ENCODE measurements around the gene CLMN. TPM values are rescaled to one million over a fixed set of nuclear protein-coding genes. Genes with fewer than 3 reads are reported as not detected.

The CLMN gene
- total and polyA plus RNA-seq, 10 of the 15 experiments (the other 5 are each of a cell fraction or from before 2014, with no cell fraction given), result 7.8 to 49.3 (median 18.5) TPM

DNA sequence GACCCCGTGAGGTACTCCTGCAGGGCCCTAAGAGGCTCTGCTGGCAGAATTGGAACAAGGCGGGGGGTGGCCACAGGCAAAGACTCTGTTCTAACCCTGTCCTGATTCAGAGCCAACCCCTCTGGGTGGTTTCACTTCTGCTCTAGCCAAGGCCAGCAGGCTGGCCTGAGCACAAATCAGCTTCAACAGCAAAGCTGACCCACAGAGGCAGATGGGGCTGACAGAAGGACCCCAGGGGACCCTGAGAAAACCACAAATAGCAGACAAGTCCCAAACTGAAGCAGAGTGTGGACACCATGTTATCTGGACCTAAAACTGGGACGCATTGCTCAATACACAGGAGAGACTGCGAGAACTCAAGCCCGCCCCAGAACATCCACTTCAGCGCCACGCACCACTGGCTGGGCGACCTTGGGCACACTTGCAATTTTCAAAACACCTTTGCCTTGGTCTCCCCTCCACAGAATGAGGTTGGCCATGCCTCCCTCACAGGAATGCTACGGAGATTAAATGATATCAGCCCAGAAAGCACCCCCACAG, 85.9 kb downstream of the CLMN start (continued):
- TF ChIP-seq, protein P1, sequence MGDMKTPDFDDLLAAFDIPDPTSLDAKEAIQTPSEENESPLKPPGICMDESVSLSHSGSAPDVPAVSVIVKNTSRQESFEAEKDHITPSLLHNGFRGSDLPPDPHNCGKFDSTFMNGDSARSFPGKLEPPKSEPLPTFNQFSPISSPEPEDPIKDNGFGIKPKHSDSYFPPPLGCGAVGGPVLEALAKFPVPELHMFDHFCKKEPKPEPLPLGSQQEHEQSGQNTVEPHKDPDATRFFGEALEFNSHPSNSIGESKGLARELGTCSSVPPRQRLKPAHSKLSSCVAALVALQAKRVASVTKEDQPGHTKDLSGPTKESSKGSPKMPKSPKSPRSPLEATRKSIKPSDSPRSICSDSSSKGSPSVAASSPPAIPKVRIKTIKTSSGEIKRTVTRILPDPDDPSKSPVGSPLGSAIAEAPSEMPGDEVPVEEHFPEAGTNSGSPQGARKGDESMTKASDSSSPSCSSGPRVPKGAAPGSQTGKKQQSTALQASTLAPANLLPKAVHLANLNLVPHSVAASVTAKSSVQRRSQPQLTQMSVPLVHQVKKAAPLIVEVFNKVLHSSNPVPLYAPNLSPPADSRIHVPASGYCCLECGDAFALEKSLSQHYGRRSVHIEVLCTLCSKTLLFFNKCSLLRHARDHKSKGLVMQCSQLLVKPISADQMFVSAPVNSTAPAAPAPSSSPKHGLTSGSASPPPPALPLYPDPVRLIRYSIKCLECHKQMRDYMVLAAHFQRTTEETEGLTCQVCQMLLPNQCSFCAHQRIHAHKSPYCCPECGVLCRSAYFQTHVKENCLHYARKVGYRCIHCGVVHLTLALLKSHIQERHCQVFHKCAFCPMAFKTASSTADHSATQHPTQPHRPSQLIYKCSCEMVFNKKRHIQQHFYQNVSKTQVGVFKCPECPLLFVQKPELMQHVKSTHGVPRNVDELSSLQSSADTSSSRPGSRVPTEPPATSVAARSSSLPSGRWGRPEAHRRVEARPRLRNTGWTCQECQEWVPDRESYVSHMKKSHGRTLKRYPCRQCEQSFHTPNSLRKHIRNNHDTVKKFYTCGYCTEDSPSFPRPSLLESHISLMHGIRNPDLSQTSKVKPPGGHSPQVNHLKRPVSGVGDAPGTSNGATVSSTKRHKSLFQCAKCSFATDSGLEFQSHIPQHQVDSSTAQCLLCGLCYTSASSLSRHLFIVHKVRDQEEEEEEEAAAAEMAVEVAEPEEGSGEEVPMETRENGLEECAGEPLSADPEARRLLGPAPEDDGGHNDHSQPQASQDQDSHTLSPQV (IDR thresholded peaks at IDR 0.05), result no peak
- TF ChIP-seq IKZF1 (conservative IDR thresholded peaks at IDR 0.05) (peak; percentile 62; the same call in 1 of the 2 replicates), ZNF622 (IDR thresholded peaks at IDR 0.05) (no peak)

DNA sequence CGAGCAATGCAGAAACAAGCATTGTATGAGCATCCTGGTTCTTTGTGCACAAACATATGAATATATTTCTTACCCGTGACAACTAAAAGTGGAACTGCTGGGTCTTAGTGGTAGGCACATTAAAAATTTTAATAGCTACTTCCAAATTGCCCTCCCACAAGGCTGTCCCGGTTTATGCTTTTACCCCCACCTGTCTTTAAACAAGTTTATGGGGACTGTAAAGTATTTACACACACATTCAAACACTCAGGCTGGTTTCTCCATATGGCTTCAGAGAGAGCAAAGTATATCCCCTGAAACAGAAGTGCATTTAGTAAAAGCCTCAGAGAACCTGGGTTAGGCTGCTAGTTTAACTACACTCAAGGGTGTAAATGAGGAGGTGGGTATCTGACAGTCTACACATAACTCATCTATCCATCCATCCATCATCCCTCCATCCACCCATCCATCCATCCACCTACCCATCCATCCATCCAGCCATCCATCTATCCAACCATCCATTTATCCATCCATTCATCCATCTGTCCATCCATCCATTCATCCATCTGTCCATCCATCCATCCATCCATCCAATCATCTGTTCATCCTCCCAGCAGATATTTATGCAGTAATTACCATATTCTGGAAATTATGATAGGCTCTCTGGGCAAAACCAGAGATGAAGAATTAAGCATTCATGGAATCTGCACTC, 86.7 kb downstream of the CLMN start:
- POLR2A ChIA-PET, result interaction anchor here (1.2 to 1.8 kb wide), 3 partner anchors 17 to 37 kb away, joined by 3 to 5 read pairs (median 3); no protein-coding TSS in a partner anchor
- ATAC-seq (no peak), FAIRE-seq (no peak), DNase-seq (ENCODE audit: low read depth, low spot score) (no peak)
- Histone ChIP-seq H3K9me3 (replicated peaks; ENCODE audit: control insufficient read depth, insufficient read depth, low read length) (no peaks in the 10 kb centered on the region), H3K4me1 (ENCODE audit: control insufficient read depth, insufficient read depth, low read length) (peaks cover 18% of the 10 kb centered on the region), H2AFZ (ENCODE audit: control insufficient read depth, low read depth, low read length) (no peak overlapping the region), H3K36me3 (ENCODE audit: control insufficient read depth in 2 of 2, insufficient read depth in 2 of 2, low read length in 1 of 2) (no peaks in the 10 kb centered on the region), H3K27me3 (replicated peaks in 1 of 2; ENCODE audit: control insufficient read depth in 2 of 2, insufficient read depth in 2 of 2, low read length in 1 of 2) (no peaks in the 10 kb centered on the region), H3K27ac (ENCODE audit: control insufficient read depth, insufficient read depth) (no peak overlapping the region), H3K4me3 (peak overlapping the region; percentile 20; the same call in 1 of the 2 replicates), H3K79me2 (ENCODE audit: control insufficient read depth, insufficient read depth, low read length) (no peaks in the 10 kb centered on the region), H3K4me2 (ENCODE audit: control insufficient read depth, insufficient read depth) (peak overlapping the region; percentile 89), H4K20me1 (ENCODE audit: control insufficient read depth, insufficient read depth) (no peaks in the 10 kb centered on the region), H3K9ac (ENCODE audit: control insufficient read depth, insufficient read depth, low read length) (no peak overlapping the region)
- SMC1A ChIA-PET (ENCODE audit: uncharacterized antibody, unreplicated experiment), result interaction anchor here (0.7 to 2.2 kb wide), 6 partner anchors 8 to 96 kb away, joined by 3 to 9 read pairs (median 3); no protein-coding TSS in a partner anchor
- RAD21 ChIA-PET (ENCODE audit: unreplicated experiment), result interaction anchor here (1.3 kb wide), 1 partner anchor 33 kb away, joined by 3 read pairs; no protein-coding TSS in a partner anchor
- CTCF ChIA-PET, result interaction anchor here (1.0 kb wide), 1 partner anchor 22 kb away, joined by 3 read pairs; no protein-coding TSS in a partner anchor
- no peak for TF ChIP-seq IKZF1 (conservative IDR thresholded peaks at IDR 0.05)
- no peak for TF ChIP-seq IRF4 (IDR thresholded peaks at IDR 0.05; ENCODE audit: low read depth, low read length)
- TF ChIP-seq KAT2A (conservative IDR thresholded peaks at IDR 0.05; ENCODE audit: control insufficient read depth, low read depth, low read length), result no peak
- TF ChIP-seq, protein P2, sequence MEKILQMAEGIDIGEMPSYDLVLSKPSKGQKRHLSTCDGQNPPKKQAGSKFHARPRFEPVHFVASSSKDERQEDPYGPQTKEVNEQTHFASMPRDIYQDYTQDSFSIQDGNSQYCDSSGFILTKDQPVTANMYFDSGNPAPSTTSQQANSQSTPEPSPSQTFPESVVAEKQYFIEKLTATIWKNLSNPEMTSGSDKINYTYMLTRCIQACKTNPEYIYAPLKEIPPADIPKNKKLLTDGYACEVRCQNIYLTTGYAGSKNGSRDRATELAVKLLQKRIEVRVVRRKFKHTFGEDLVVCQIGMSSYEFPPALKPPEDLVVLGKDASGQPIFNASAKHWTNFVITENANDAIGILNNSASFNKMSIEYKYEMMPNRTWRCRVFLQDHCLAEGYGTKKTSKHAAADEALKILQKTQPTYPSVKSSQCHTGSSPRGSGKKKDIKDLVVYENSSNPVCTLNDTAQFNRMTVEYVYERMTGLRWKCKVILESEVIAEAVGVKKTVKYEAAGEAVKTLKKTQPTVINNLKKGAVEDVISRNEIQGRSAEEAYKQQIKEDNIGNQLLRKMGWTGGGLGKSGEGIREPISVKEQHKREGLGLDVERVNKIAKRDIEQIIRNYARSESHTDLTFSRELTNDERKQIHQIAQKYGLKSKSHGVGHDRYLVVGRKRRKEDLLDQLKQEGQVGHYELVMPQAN (conservative IDR thresholded peaks at IDR 0.05), result no peak
- TF ChIP-seq GABPA (IDR thresholded peaks at IDR 0.05; ENCODE audit: low read depth), result no peak
- no peak for TF ChIP-seq SMC3 (IDR thresholded peaks at IDR 0.05; ENCODE audit: borderline replicate concordance, low read length)
- in situ Hi-C loops (cut with MboI) (no loop called here), intact Hi-C loops (cut with micrococcal nuclease; ENCODE audit: unreplicated experiment) (no loop called here)
- no TSS peak for BruUV-seq (replicated peaks)
- WGBS (ENCODE audit: insufficient coverage, insufficient replicate concordance, low lambda C conversion rate, missing lambda C conversion rate), result 61% methylated on average over 3 of the region's 3 CpGs

Measured in GM12878 (cell line).